Subcutaneous adipose tissue (tissue), 4 donors: Measurements from ENCODE around the gene AFTPH. TPM values are rescaled to one million over a fixed set of nuclear protein-coding genes. Genes with fewer than 3 reads are reported as not detected.

Experiments
- CTCF ChIP-seq: fragments of 450-650 bp; IDR thresholded peaks from one replicate; pipeline ENCODE4 v1.5.1; 2016; ENCODE audit warnings: low read depth, mild to moderate bottlenecking, control low read depth, antibody characterized with exemption, moderate library complexity
- total RNA-seq, 4 donors: library from RNA; depleted of rRNA; stranded (reverse); fragments of >200 nt; gene quantifications; one replicate each; pipeline ENCODE4 v1.1.0, GENCODE V29; 2016

AFTPH gene
- total RNA-seq, 4 donors from 2014 or later: 39.2 to 50.5 (median 44.7) TPM

GRCh38 chr2:64533882-64534281, 9.8 kb downstream of the AFTPH start:
- TF ChIP-seq CTCF: no peak

GRCh38 chr2:64534363-64534762, 10.2 kb downstream of the AFTPH start:
- TF ChIP-seq CTCF: no peak

GRCh38 chr2:64535024-64535423, 10.9 kb downstream of the AFTPH start:
- no peak for TF ChIP-seq CTCF

GRCh38 chr2:64537991-64538390, 13.9 kb downstream of the AFTPH start:
- no peak for TF ChIP-seq CTCF

- no peak for TF ChIP-seq CTCF
These were observed 14.8 kb downstream of the AFTPH start for GRCh38 chr2:64538764-64539433.

GRCh38 chr2:64540615-64541014, 16.5 kb downstream of the AFTPH start:
- no peak for TF ChIP-seq CTCF

- no peak for TF ChIP-seq CTCF
These were observed 17.4 kb downstream of the AFTPH start for GRCh38 chr2:64541547-64541946.
